GM12875 (cell line): ENCODE data around the gene DPP8.

ENCODE experiments used
- H3K4me3 ChIP-seq: one replicate; pipeline ENCODE4 v1.5.1; 2011; ENCODE audit warnings: low read depth, low read length, control low read depth
- CTCF ChIP-seq: IDR thresholded peaks from 2 replicates; pipeline ENCODE4 v1.5.1; 2011; ENCODE audit warnings: low read depth, mild to moderate bottlenecking, control low read depth, inconsistent platforms, low read length, moderate library complexity, borderline replicate concordance; ENCODE audit not compliant: insufficient read depth

The DPP8 gene

GRCh38 chr15:65535192-65535591 lies 17.7 kb upstream of the DPP8 start:
- H3K4me3 ChIP-seq = no peak overlapping the region
- no peak for TF ChIP-seq CTCF

GRCh38 chr15:65533057-65533756 lies 15.7 kb upstream of the DPP8 start:
- no peak for TF ChIP-seq CTCF
- no peak overlapping the region for H3K4me3 ChIP-seq

GRCh38 chr15:65532738-65533051 lies 15.2 kb upstream of the DPP8 start:
- TF ChIP-seq CTCF = no peak
- no peak overlapping the region for H3K4me3 ChIP-seq

GRCh38 chr15:65530318-65531111 lies 13.0 kb upstream of the DPP8 start, which contains the start of gene HACD3:
TSS of gene HACD3 (plus strand) at chr15:65530463. CDS start at chr15:65530632, 169 bp downstream.
- TF ChIP-seq CTCF = no peak
- H3K4me3 ChIP-seq = peak within 1 kb of the TSS; percentile 94

GRCh38 chr15:65529762-65530317 lies 12.4 kb upstream of the DPP8 start:
- peak overlapping the region; percentile 94 for H3K4me3 ChIP-seq
- no peak for TF ChIP-seq CTCF

- no peak overlapping the region for H3K4me3 ChIP-seq
- no peak for TF ChIP-seq CTCF
Observed at GRCh38 chr15:65528461-65529060, 11.1 kb upstream of the DPP8 start.

GRCh38 chr15:65525622-65526021 lies 8.1 kb upstream of the DPP8 start:
- TF ChIP-seq CTCF = no peak
- H3K4me3 ChIP-seq = no peak overlapping the region
